Subcutaneous abdominal adipose tissue (tissue), 5 donors: ENCODE data around the gene FNDC8.
"Not testable (repeated sequence)": the region's sequence is repeated elsewhere in the genome, so short reads cannot be mapped to it uniquely, and the experiment has no call there.

Source experiments
- H3K27ac ChIP-seq: one replicate; pipeline ENCODE4 v1.7.0; 2013; ENCODE audit warnings: low read depth, mild to moderate bottlenecking, inconsistent platforms, low read length, moderate library complexity
- H3K27me3 ChIP-seq, 5 donors: one replicate each; pipeline ENCODE4 v1.7.0; 2013; ENCODE audit warnings: low read length in 5 of 5, inconsistent platforms in 1 of 5; ENCODE audit not compliant: control insufficient read depth in 5 of 5, insufficient read depth in 4 of 5
- H3K36me3 ChIP-seq, 5 donors: one replicate each; pipeline ENCODE4 v1.7.0; 2013; ENCODE audit warnings: low read length in 5 of 5; ENCODE audit not compliant: control insufficient read depth in 5 of 5, insufficient read depth in 5 of 5
- H3K4me1 ChIP-seq, 5 donors: one replicate each; pipeline ENCODE4 v1.7.0; 2013; ENCODE audit warnings: low read length in 5 of 5, mild to moderate bottlenecking in 3 of 5, moderate library complexity in 1 of 5; ENCODE audit not compliant: control insufficient read depth in 5 of 5, insufficient read depth in 5 of 5
- H3K4me3 ChIP-seq, 5 donors: one replicate each; pipeline ENCODE4 v1.7.0; 2013; ENCODE audit warnings: low read length in 5 of 5, low read depth in 1 of 5
- H3K9ac ChIP-seq, 5 donors: one replicate each; pipeline ENCODE4 v1.7.0; 2013; ENCODE audit warnings: low read length in 5 of 5, mild to moderate bottlenecking in 4 of 5, moderate library complexity in 3 of 5
- H3K9me3 ChIP-seq, 5 donors: one replicate each; pipeline ENCODE4 v1.7.0; 2013; ENCODE audit warnings: low read length in 5 of 5; ENCODE audit not compliant: control insufficient read depth in 5 of 5
- donor health status: healthy.
- donor health status: healthy.
- donor health status: healthy.
- donor health status: healthy.
- donor health status: healthy.

The FNDC8 gene

GRCh38 chr17:35094902-35095301, 26.5 kb upstream of the FNDC8 start:
- H3K9me3 ChIP-seq = no peaks in the 10 kb centered on the region
- H3K4me3 ChIP-seq = no peak overlapping the region
- H3K27me3 ChIP-seq = no peaks in the 10 kb centered on the region
- peaks cover under 1 to 8% (median 2%) of the 10 kb centered on the region in 5 donors for H3K4me1 ChIP-seq
- H3K27ac ChIP-seq = no peak overlapping the region
- H3K9ac ChIP-seq = peak overlapping the region in 1 of 5 donors; percentile 9
- H3K36me3 ChIP-seq = peaks cover 0 to 19% (median 17%) of the 10 kb centered on the region in 5 donors

GRCh38 chr17:35095741-35096140, 25.7 kb upstream of the FNDC8 start:
- Histone ChIP-seq H3K27me3 (no peaks in the 10 kb centered on the region), H3K9me3 (no peaks in the 10 kb centered on the region), H3K36me3 (peaks cover 0 to 27% (median 25%) of the 10 kb centered on the region in 5 donors), H3K27ac (no peak overlapping the region), H3K4me3 (no peak overlapping the region), H3K9ac (no peak overlapping the region), H3K4me1 (peaks cover 0 to 6% (median 0%) of the 10 kb centered on the region in 5 donors)

GRCh38 chr17:35097776-35098175, 23.6 kb upstream of the FNDC8 start:
- Histone ChIP-seq H3K4me1 (peaks cover 0 to 6% (median 0%) of the 10 kb centered on the region in 5 donors), H3K4me3 (no peak overlapping the region), H3K9me3 (no peaks in the 10 kb centered on the region), H3K27me3 (no peaks in the 10 kb centered on the region), H3K36me3 (peaks cover 4 to 42% (median 36%) of the 10 kb centered on the region in 5 donors), H3K9ac (no peak overlapping the region), H3K27ac (no peak overlapping the region)

- no peak overlapping the region for H3K27ac ChIP-seq
- peaks cover 0 to 1% (median 0%) of the 10 kb centered on the region in 5 donors for H3K4me1 ChIP-seq
- H3K36me3 ChIP-seq = peaks cover 5 to 57% (median 43%) of the 10 kb centered on the region in 5 donors
- no peaks in the 10 kb centered on the region for H3K27me3 ChIP-seq
- no peak overlapping the region for H3K4me3 ChIP-seq
- no peak overlapping the region for H3K9ac ChIP-seq
- no peaks in the 10 kb centered on the region for H3K9me3 ChIP-seq
These were observed 21.5 kb upstream of the FNDC8 start for GRCh38 chr17:35099908-35100307.

GRCh38 chr17:35101036-35101435, 20.4 kb upstream of the FNDC8 start:
- H3K9ac ChIP-seq = no peak overlapping the region
- peaks cover 7 to 64% (median 52%) of the 10 kb centered on the region in 5 donors for H3K36me3 ChIP-seq
- no peak overlapping the region for H3K4me3 ChIP-seq
- H3K9me3 ChIP-seq = no peaks in the 10 kb centered on the region
- no peaks in the 10 kb centered on the region for H3K27me3 ChIP-seq
- no peak overlapping the region for H3K27ac ChIP-seq
- H3K4me1 ChIP-seq = no peaks in the 10 kb centered on the region

- no peaks in the 10 kb centered on the region for H3K27me3 ChIP-seq
- H3K36me3 ChIP-seq = peaks cover 7 to 71% (median 59%) of the 10 kb centered on the region in 5 donors
- no peak overlapping the region for H3K9ac ChIP-seq
- H3K4me1 ChIP-seq = no peaks in the 10 kb centered on the region
- no peak overlapping the region for H3K4me3 ChIP-seq
- H3K9me3 ChIP-seq = no peaks in the 10 kb centered on the region
- no peak overlapping the region for H3K27ac ChIP-seq
These were observed 19.7 kb upstream of the FNDC8 start for GRCh38 chr17:35101725-35102124.

- Histone ChIP-seq H3K4me1 (no peaks in the 10 kb centered on the region), H3K36me3 (peaks cover 7 to 74% (median 59%) of the 10 kb centered on the region in 5 donors), H3K4me3 (no peak overlapping the region), H3K9ac (no peak overlapping the region), H3K9me3 (no peaks in the 10 kb centered on the region), H3K27me3 (no peaks in the 10 kb centered on the region), H3K27ac (no peak overlapping the region)
These were observed 18.1 kb upstream of the FNDC8 start for GRCh38 chr17:35103271-35103670.

- Histone ChIP-seq H3K27ac (no peak overlapping the region), H3K27me3 (no peaks in the 10 kb centered on the region), H3K36me3 (peaks cover 7 to 60% (median 49%) of the 10 kb centered on the region in 5 donors), H3K4me1 (no peaks in the 10 kb centered on the region), H3K4me3 (no peak overlapping the region), H3K9me3 (no peaks in the 10 kb centered on the region), H3K9ac (no peak overlapping the region)
These were observed 16.5 kb upstream of the FNDC8 start for GRCh38 chr17:35104844-35105450.

GRCh38 chr17:35110791-35111190, 10.6 kb upstream of the FNDC8 start:
- H3K36me3 ChIP-seq = peaks cover 0 to 16% (median 15%) of the 10 kb centered on the region in 5 donors
- H3K4me3 ChIP-seq, H3K4me1 ChIP-seq, H3K27ac ChIP-seq, H3K9ac ChIP-seq, H3K27me3 ChIP-seq, H3K9me3 ChIP-seq: not testable (repeated sequence)

- Histone ChIP-seq H3K4me3 (no peak overlapping the region), H3K9me3 (no peaks in the 10 kb centered on the region), H3K36me3 (peaks cover 0 to 3% (median 0%) of the 10 kb centered on the region in 5 donors)
These were observed 4.6 kb upstream of the FNDC8 start for GRCh38 chr17:35116845-35117244.

More at GRCh38 chr17:35116845-35117244, 4.6 kb upstream of the FNDC8 start:
- Histone ChIP-seq H3K27me3 (no peaks in the 10 kb centered on the region), H3K4me1 (peaks cover 3 to 27% (median 19%) of the 10 kb centered on the region in 5 donors), H3K27ac (no peak overlapping the region), H3K9ac (peak overlapping the region in 1 of 5 donors; percentile 26)
